ENCODE data around the gene NPFFR2.

DNA sequence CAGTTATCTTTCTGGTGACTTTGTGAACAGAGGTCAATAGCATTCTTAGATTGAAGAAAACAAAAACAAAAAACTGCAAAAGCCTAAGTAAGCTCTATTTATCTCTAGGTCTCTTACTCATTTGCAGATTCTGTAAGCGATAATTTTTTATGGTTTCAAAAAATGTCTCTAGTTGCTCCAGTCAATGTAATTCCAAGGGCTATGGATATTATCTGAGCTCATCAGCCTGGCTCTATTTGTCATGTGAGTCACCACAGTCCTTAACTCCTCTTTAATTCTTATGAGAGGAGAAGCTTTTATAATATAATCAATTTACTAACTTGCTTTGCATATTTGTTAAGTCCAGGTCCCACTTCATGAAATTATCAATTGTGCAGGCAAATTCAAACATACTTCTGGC is 79.1 kb downstream of the NPFFR2 start:
- TF ChIP-seq POLR2A (IDR thresholded peaks at IDR 0.05; ENCODE audit: low read length) (no peak), GATA1 (IDR thresholded peaks at IDR 0.05; ENCODE audit: low read depth, low read length) (no peak)
